Astrocyte of the cerebellum (primary cell): ENCODE measurements around the gene MYBPH.

Experiments
- DNase-seq: peaks from one replicate; pipeline ENCODE4 v3.0.0-alpha.2; 2011; ENCODE audit warnings: low read depth
- H3K4me3 ChIP-seq: 2 replicates; pipeline ENCODE4 v1.5.1; 2011; ENCODE audit warnings: mild to moderate bottlenecking, low read depth, low read length, moderate library complexity
- CTCF ChIP-seq: IDR thresholded peaks from 2 replicates; pipeline ENCODE4 v1.5.1; 2012; ENCODE audit warnings: low read length, low read depth, moderate library complexity, mild to moderate bottlenecking; ENCODE audit errors: missing control alignments
- in situ Hi-C: cut with HindIII; loops from 2 replicates; pipeline ENCODE4 v1.10.0; 2017; ENCODE audit warnings: low sequenced_read_pairs

Gene MYBPH

DNA sequence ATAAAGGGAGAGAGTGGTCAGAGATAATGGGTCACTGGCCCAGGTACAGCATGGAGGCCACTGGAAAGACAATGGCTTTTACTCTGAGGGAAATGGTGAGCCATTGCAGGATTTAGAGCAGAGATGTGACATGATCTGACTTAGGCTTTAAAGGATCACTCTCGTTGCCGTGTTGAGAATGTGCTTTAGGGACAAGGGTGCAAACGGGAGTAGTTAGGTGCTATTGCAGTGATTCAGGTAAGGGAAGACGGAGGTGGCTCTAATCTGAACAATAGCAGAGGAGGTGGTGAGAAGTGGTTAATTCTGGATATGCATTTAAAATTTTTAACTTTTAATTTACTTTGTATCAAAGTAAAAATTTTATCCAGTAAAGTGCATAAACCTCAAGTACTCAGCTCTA, 38.3 kb downstream of the MYBPH start:
- no peak for DNase-seq
- TF ChIP-seq CTCF, result no peak

DNA sequence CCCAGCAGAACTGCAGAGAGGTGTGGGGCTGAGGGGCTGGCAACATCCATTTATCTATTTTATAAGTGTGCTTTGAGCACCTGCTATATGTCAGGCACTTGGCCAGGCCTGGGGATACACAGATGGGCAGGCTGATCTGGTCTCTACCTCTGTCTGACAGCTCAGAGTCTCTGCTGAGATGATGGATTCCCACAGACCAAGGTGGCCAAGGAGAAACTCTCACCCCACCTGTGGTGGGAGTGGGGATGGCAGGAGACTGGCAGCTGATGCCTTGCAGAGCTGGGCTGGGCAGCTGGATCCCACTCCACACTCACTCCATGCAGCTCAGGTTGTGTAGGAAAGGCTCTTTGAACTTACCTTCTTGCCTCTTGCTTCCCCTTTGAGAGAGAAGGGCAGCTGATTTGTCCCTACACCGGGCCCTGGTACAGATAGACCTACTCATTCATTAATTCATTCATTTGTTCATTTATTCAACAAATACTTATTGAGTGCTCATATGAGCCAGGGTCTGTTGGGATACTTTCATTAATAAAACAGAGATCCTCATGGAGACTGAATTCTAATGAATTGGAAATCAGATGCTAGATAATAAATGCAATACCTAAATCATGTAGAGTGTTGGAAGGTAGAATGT, 39.1 kb downstream of the MYBPH start:
- TF ChIP-seq CTCF, result peak; percentile 11

More for the DNA sequence above, 38.3 kb downstream of the MYBPH start:
- in situ Hi-C loops, result no loop called here
- H3K4me3 ChIP-seq, result no peak overlapping the region

GRCh38 chr1:203135636-203136305, 39.9 kb downstream of the MYBPH start:
- no peak for DNase-seq
- in situ Hi-C loops, result no loop called here
- TF ChIP-seq CTCF, result no peak
- H3K4me3 ChIP-seq, result no peak overlapping the region

More for the DNA sequence above, 39.1 kb downstream of the MYBPH start:
- in situ Hi-C loops, result no loop called here
- DNase-seq, result no peak
- no peak overlapping the region for H3K4me3 ChIP-seq

DNA sequence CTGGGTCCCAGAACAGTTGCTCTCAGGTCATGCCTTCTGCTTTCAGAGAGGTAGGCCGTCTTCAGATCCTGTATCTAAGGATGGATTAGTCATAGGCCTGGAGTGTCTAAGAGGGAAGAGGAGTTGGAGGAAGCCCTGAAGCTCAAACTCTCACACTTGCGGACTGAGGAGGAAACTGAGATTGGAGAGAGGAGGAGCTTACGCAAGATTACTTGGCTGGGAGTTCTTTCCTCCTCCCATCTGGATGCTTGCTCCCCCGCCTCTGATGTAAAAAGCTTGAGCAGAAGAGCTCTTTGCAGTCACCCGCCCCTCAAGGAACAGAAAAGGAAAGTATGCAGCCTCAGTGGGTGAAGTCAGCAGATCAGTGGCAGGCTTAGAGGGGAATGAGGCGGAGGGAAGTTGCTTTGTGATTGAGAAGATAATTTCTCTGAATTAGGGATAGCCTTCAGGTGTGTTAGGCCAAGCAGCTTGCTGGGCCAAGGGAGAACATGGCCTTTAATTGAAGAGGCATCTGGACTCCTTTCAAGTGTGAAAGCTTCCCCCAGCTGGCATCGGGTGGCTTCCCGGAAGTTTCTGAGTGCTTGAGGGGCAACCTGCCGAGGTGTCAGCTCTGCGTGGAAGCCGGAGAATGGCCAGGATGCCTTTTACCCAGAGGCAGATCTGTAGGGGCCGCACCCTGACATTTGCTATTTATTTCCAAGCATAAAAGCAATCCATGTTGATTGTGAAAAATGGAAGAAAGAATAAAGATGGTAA, 41.5 kb downstream of the MYBPH start:
- in situ Hi-C loops, result no loop called here
- no peak for DNase-seq
- TF ChIP-seq CTCF, result no peak
- no peak overlapping the region for H3K4me3 ChIP-seq

GRCh38 chr1:203131548-203132200, 44.0 kb downstream of the MYBPH start:
- DNase-seq, result no peak
- TF ChIP-seq CTCF, result no peak
- in situ Hi-C loops, result no loop called here
- no peak overlapping the region for H3K4me3 ChIP-seq

GRCh38 chr1:203130358-203130985, 45.2 kb downstream of the MYBPH start:
- no peak for TF ChIP-seq CTCF
- in situ Hi-C loops, result no loop called here
- H3K4me3 ChIP-seq, result no peak overlapping the region
- no peak for DNase-seq
